IMR-90 (cell line): Measurements from ENCODE around the gene CCNI. TPM values are rescaled to one million over a fixed set of nuclear protein-coding genes. Genes with fewer than 3 reads are reported as not detected.
"Not testable (repeated sequence)": the region's sequence is repeated elsewhere in the genome, so short reads cannot be mapped to it uniquely, and the experiment has no call there.

Source experiments
- ATAC-seq: fragments of 200-7000 bp; cut with Tn5 transposase; 2 replicates; pipeline ENCODE4 v1.9.1; 2020; ENCODE audit warnings: low read depth, mild to moderate bottlenecking, moderate library complexity
- BruUV-seq: library from RNA; stranded (reverse); fragments of 400-500 nt; replicated peaks from 2 replicates; lab custom pipeline; 2021; lab: Mats Ljungman, UMichigan
- CTCF ChIA-PET: fragments of 300-600 bp; formaldehyde crosslinking; extraction: SDS; loops from one replicate; lab custom pipeline; 2021; ENCODE audit warnings: antibody characterized with exemption; lab: Yijun Ruan, JAX
- POLR2A ChIA-PET: fragments of 300-600 bp; sonication (Branson Sonifier 250); formaldehyde crosslinking; loops from one replicate; lab custom pipeline; 2022; ENCODE audit warnings: antibody characterized with exemption; ENCODE audit not compliant: unreplicated experiment; lab: Charles Lee
- DNase-seq: peaks from one replicate; pipeline ENCODE4 v3.0.0; 2013
- H2AFZ ChIP-seq: replicated peaks from 2 replicates; pipeline ENCODE3; 2013; ENCODE audit warnings: low read length, mild to moderate bottlenecking; ENCODE audit not compliant: poor library complexity
- H2AK5ac ChIP-seq: 2 replicates; pipeline ENCODE4 v1.6.1; 2013; ENCODE audit warnings: low read depth, low read length, inconsistent platforms
- H2AK9ac ChIP-seq: replicated peaks from 2 replicates; pipeline ENCODE3; 2013; ENCODE audit warnings: mild to moderate bottlenecking, low read depth, low read length, moderate library complexity; ENCODE audit not compliant: poor library complexity
- H2BK120ac ChIP-seq: 2 replicates; pipeline ENCODE4 v1.6.1; 2013; ENCODE audit warnings: low read depth, low read length, inconsistent platforms
- H2BK15ac ChIP-seq: 3 replicates; pipeline ENCODE4 v1.6.1; 2013; ENCODE audit warnings: low read depth, low read length, inconsistent platforms
- H2BK20ac ChIP-seq: 2 replicates; pipeline ENCODE4 v1.6.1; 2013; ENCODE audit warnings: low read depth, mild to moderate bottlenecking, inconsistent platforms, low read length, moderate library complexity
- H2BK5ac ChIP-seq: 2 replicates; pipeline ENCODE4 v1.6.1; 2013; ENCODE audit warnings: mild to moderate bottlenecking, low read depth, low read length, inconsistent platforms; ENCODE audit not compliant: poor library complexity, severe bottlenecking
- H3K14ac ChIP-seq: replicated peaks from 2 replicates; pipeline ENCODE4 v1.6.1; 2013; ENCODE audit warnings: low read depth, low read length, inconsistent platforms
- H3K18ac ChIP-seq: 2 replicates; pipeline ENCODE4 v1.6.1; 2013; ENCODE audit warnings: low read depth, low read length, control low read depth
- H3K23ac ChIP-seq: 2 replicates; pipeline ENCODE4 v1.6.1; 2013; ENCODE audit warnings: low read depth, low read length, inconsistent platforms
- H3K27ac ChIP-seq: 2 replicates; pipeline ENCODE4 v1.5.1; 2013; ENCODE audit warnings: mild to moderate bottlenecking, control low read depth, low read length; ENCODE audit not compliant: insufficient read depth
- H3K27me3 ChIP-seq: 2 replicates; pipeline ENCODE4 v1.6.1; 2013; ENCODE audit warnings: low read length; ENCODE audit not compliant: control insufficient read depth, insufficient read depth
- H3K36me3 ChIP-seq: 2 replicates; pipeline ENCODE4 v1.6.1; 2013; ENCODE audit warnings: low read length, mixed read lengths; ENCODE audit not compliant: control insufficient read depth, insufficient read depth
- H3K4ac ChIP-seq: 2 replicates; pipeline ENCODE4 v1.6.1; 2013; ENCODE audit warnings: low read depth, low read length, inconsistent platforms
- H3K4me1 ChIP-seq: 2 replicates; pipeline ENCODE4 v1.6.1; 2013; ENCODE audit warnings: low read length, mixed read lengths; ENCODE audit not compliant: control insufficient read depth, insufficient read depth
- H3K4me2 ChIP-seq: 2 replicates; pipeline ENCODE4 v1.6.1; 2013; ENCODE audit warnings: low read depth, mild to moderate bottlenecking, control low read depth, low read length, moderate library complexity
- H3K4me3 ChIP-seq: 2 replicates; pipeline ENCODE4 v1.5.1; 2013; ENCODE audit warnings: low read depth, mild to moderate bottlenecking, control low read depth, low read length, moderate library complexity; ENCODE audit not compliant: insufficient read depth
- H3K56ac ChIP-seq: 2 replicates; pipeline ENCODE4 v1.6.1; 2013; ENCODE audit warnings: low read length, inconsistent platforms; ENCODE audit not compliant: insufficient read depth; ENCODE audit errors: extremely low read depth
- H3K79me1 ChIP-seq, 2 experiments: 2 replicates each; pipeline ENCODE4 v1.6.1; 2013; ENCODE audit warnings: low read length in 2 of 2, inconsistent platforms in 1 of 2, low read depth in 1 of 2
- H3K9ac ChIP-seq: 2 replicates; pipeline ENCODE4 v1.6.1; 2013; ENCODE audit warnings: low read depth, low read length, control low read depth
- H3K9me1 ChIP-seq: 2 replicates; pipeline ENCODE4 v1.6.1; 2013; ENCODE audit warnings: low read length, inconsistent platforms; ENCODE audit not compliant: insufficient read depth
- H3K9me3 ChIP-seq: 2 replicates; pipeline ENCODE4 v1.6.1; 2013; ENCODE audit warnings: low read length; ENCODE audit not compliant: control insufficient read depth, insufficient read depth
- H4K20me1 ChIP-seq: 2 replicates; pipeline ENCODE4 v1.6.1; 2013; ENCODE audit warnings: low read length, inconsistent platforms; ENCODE audit not compliant: insufficient read depth
- H4K5ac ChIP-seq: 2 replicates; pipeline ENCODE4 v1.6.1; 2013; ENCODE audit warnings: mild to moderate bottlenecking, low read depth, low read length, control low read depth
- H4K8ac ChIP-seq, 2 experiments: 2 replicates each; pipeline ENCODE4 v1.6.1; 2013; ENCODE audit warnings: low read depth in 2 of 2, low read length in 2 of 2, control low read depth in 1 of 2, inconsistent platforms in 1 of 2
- H4K91ac ChIP-seq: 2 replicates; pipeline ENCODE4 v1.6.1; 2013; ENCODE audit warnings: low read depth, low read length, inconsistent platforms; ENCODE audit not compliant: insufficient read depth
- WGBS, 2 experiments: methylation state at CpG; one replicate each; pipeline versions ENCODE4 v1.1.5 to v1.1.7; 2013; ENCODE audit warnings: missing lambda C conversion rate in 2 of 2; ENCODE audit not compliant: insufficient read length in 1 of 2; ENCODE audit errors: extremely low coverage in 2 of 2; 5-methylcytosine and 5-hydroxymethylcytosine counted together
- dilution Hi-C: fragments of 300-500 bp; cut with HindIII; formaldehyde crosslinking; loops from one replicate; pipeline ENCODE4 v1.14.3; 2018; ENCODE audit warnings: low sequenced_read_pairs; ENCODE audit not compliant: unreplicated experiment
- in situ Hi-C: fragments of 300-500 bp; cut with MboI; formaldehyde crosslinking; loops from 3 replicates; pipeline ENCODE4 v1.14.3; 2019; ENCODE audit warnings: low sequenced_read_pairs, inconsistent platforms, mixed read lengths
- intact Hi-C: fragments of 100-400 bp; cut with micrococcal nuclease; formaldehyde crosslinking; loops from 2 replicates; pipeline ENCODE4 v1.10.0; 2022
- polyA plus RNA-seq, 3 experiments: library from polyadenylated mRNA; depleted of rRNA; stranded (reverse); fragments of >200 nt; gene quantifications; 2 replicates each; pipeline ENCODE4 v1.2.3, GENCODE V29; 2012; ENCODE audit warnings: low replicate concordance in 1 of 3
- total RNA-seq: library from RNA; depleted of rRNA; stranded (reverse); fragments of >200 nt; gene quantifications from 2 replicates; pipeline ENCODE4 v1.2.3, GENCODE V29; 2012

CCNI gene
- total and polyA plus RNA-seq, 2 of the 4 experiments (the other 2 are of a cell fraction), result 70.1 to 100 TPM

DNA sequence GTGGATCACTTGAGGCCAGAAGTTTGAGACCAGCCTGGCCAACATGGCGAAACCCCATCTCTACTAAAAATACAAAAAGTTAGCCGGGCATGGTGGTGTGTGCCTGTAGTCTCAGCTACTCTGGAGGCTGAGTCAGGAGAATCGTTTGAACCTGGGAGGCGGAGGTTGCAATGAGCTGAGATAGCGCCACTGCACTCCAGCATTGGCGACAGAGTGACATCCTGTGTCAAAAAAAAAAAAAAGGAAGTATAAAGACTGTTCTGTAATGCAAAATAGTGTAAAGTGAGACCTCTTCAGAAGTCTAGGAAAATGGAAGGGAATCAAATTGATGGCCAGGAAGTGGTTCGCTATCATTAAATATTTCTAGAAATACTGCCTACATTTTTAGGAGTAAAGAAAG lies 5.0 kb upstream of the CCNI start:
- H3K27ac ChIP-seq, DNase-seq, H3K4ac ChIP-seq, intact Hi-C loops, BruUV-seq, CTCF ChIA-PET, POLR2A ChIA-PET, H3K27me3 ChIP-seq, H2AFZ ChIP-seq, H2AK9ac ChIP-seq, H3K23ac ChIP-seq, H3K79me1 ChIP-seq, H3K4me1 ChIP-seq, dilution Hi-C loops, H2BK5ac ChIP-seq, H3K14ac ChIP-seq, H3K56ac ChIP-seq, ATAC-seq, H3K18ac ChIP-seq, H3K4me3 ChIP-seq, H2BK120ac ChIP-seq, H4K8ac ChIP-seq, H2AK5ac ChIP-seq, H4K5ac ChIP-seq, H4K91ac ChIP-seq, H2BK20ac ChIP-seq, H3K36me3 ChIP-seq, H4K20me1 ChIP-seq, H3K4me2 ChIP-seq, H3K9me1 ChIP-seq, H3K9me3 ChIP-seq, H2BK15ac ChIP-seq, in situ Hi-C loops, H3K9ac ChIP-seq: not testable (repeated sequence)
- WGBS, 2 experiments, result 100% methylated on average over 2 of the region's 7 CpGs; no CpG with 5 or more reads in 1 of the 2 experiments
